GM12865 (cell line): Measurements from ENCODE around the gene S100A7A.

ENCODE experiments used
- DNase-seq: peaks from one replicate; pipeline ENCODE4 v3.0.0; 2010; ENCODE audit warnings: low read depth
- H3K4me3 ChIP-seq: 2 replicates; pipeline ENCODE4 v1.5.1; 2011; ENCODE audit warnings: mild to moderate bottlenecking, low read depth, low read length, control low read depth
- TF ChIP-seq, protein P1 (sequence below): IDR thresholded peaks from 2 replicates; pipeline ENCODE4 v1.5.1; 2011; ENCODE audit warnings: low read length, control low read depth, low read depth, inconsistent platforms; ENCODE audit not compliant: insufficient read depth; ENCODE audit errors: missing control alignments

S100A7A gene

DNA sequence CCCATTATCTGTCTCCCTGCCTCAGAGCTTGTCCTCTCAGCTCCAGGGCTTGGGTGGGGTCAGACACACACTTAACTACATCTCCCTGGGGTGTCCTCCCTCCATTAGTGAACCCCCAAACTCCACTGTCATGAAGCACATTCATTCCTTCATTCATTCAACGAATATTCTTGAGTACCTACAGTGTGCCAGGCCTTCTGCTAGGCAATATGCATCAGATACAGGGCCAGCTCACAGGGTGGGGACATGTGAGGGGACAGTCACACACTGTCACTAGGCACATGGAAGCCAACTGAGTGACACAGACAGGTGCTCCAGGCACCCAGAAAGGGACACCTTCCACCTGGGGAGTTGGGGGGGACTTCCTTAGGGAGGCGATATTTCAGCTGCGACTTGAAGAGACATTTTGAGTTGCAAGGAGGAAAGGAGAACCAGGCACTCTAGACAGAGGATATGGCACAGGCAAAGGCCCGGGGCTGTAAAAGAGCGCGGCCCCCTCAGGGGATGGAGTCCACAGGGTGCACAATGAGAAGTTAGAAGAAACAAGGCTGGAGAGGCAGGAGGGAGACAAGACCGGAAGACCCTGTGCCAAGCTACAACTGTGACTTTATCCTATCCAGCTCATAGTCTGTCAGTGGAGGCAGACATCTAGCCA, 16.8 kb upstream of the S100A7A start:
- no peak overlapping the region for H3K4me3 ChIP-seq
- DNase-seq = no peak
- TF ChIP-seq, protein P1, sequence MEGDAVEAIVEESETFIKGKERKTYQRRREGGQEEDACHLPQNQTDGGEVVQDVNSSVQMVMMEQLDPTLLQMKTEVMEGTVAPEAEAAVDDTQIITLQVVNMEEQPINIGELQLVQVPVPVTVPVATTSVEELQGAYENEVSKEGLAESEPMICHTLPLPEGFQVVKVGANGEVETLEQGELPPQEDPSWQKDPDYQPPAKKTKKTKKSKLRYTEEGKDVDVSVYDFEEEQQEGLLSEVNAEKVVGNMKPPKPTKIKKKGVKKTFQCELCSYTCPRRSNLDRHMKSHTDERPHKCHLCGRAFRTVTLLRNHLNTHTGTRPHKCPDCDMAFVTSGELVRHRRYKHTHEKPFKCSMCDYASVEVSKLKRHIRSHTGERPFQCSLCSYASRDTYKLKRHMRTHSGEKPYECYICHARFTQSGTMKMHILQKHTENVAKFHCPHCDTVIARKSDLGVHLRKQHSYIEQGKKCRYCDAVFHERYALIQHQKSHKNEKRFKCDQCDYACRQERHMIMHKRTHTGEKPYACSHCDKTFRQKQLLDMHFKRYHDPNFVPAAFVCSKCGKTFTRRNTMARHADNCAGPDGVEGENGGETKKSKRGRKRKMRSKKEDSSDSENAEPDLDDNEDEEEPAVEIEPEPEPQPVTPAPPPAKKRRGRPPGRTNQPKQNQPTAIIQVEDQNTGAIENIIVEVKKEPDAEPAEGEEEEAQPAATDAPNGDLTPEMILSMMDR = no peak

DNA sequence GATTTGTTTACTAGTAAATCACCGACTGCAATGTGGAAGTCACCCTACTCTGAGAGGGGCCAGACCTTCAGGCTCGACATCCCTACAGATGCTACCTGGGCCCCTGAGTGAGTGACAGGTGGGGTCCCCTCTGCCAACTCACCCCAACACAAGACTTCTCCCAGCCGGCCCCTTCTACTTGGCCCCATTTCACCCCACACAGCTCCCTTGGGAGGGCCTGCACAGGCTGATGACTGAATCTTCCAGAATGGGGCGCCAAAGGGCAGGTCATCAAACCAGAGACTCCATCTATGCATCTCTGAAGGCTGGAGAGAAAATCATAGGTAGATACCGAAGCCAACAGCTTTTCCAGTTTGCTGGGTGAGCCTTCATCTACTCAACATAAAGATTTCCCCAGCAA, 16.1 kb upstream of the S100A7A start:
- H3K4me3 ChIP-seq = no peak overlapping the region
- no peak for DNase-seq
- TF ChIP-seq, protein P1 = no peak

DNA sequence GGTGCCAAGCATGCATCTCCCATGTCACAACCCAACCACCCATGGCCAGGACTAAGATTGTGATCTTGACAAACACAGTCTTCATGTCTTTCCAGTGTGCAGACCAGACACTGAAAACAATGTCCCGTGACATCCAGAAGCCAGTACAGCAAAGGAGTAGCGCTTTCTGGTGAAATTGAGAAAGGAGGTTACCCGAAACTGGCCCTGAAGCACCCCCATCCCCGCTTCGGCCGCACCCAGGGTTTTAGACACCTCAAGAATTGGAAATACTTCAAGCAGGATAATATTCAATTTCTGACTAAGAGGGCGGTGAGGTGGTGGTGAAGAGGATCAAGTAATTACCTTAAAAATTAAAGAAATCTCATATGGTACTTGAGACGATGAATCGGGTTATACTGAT, 14.9 kb upstream of the S100A7A start:
- no peak for DNase-seq
- H3K4me3 ChIP-seq = no peak overlapping the region
- TF ChIP-seq, protein P1 = no peak

DNA sequence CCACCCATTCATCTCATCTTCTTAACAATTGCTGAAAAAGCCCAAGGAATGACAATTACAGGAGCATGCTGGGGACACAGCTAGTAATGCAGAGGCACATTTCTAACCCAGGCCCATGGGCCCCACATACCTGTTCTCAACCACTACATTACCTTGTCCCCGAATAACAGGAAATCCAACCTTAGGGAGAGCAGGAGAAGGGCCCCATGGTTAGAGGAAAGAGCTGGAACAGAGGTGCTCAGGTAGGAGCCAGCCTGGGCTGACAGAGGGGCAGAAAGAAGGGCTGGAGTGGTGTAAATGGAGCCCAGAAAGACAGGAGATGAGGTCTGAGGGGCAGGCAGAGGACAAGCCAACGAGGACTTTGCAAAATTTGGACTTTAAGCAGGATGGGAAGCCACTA, 14.1 kb upstream of the S100A7A start:
- H3K4me3 ChIP-seq = no peak overlapping the region
- TF ChIP-seq, protein P1 = no peak
- DNase-seq = no peak

DNA sequence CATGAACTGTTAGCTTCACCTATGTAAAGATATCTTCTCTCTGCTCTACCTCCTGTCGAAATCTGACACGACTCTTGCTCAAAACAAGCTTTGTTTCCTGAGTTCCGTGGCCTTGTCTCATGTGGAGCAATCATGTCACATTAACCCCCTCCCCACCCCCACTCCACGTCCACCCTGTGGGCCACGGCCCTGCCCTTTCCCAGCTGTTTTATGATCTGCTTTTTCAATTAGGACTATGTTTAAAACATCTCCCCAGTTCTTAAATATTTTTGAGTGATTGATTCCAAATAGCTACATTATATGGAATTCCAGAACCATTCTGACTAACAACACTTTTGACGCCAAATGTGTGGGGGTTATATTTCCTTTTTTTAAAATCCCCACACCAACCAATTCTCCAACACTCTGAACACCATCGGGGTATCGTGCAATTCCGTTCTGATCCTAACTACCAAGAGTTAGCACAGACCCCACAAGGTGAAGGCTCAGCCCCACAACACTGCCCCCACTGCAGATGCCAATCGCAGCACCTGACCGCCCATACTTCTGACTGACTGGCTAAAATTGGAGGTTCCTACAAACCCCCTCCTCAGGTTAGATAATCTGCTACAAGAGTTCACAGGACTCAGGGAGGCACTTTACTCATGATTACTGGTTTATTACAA, 12.8 kb upstream of the S100A7A start:
- TF ChIP-seq, protein P1 = no peak

DNA sequence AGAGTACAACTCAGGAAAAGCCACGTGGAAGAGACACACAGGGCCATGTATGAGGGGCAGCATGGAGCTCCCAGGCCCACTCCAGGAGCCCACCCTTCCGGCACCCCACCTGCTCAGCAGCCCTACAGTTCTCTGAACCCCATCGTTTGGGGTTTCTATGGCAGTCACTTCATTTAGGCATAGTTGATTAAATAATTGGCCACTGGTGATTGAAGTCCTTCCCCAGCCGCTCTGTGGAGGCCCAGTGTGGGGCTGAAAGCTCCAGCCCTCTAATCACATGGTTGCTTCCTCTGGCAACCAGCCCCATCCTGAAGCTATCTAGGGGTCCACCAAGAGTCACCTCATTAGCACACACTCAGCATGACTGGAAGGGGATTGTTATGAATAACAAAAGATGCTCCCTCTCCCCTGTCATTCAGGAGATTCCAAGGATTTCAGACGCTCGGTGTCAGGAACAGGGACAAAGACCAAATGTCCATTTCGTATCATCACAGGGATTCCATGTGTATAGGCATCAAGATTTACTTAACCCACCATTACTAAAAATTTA, 12.2 kb upstream of the S100A7A start:
- TF ChIP-seq, protein P1 = no peak
- DNase-seq = no peak

More for the DNA sequence above, 12.8 kb upstream of the S100A7A start:
- H3K4me3 ChIP-seq = no peak overlapping the region
- no peak for DNase-seq

More for the DNA sequence above, 12.2 kb upstream of the S100A7A start:
- no peak overlapping the region for H3K4me3 ChIP-seq
